Neuronal stem cell (in vitro differentiated cells): ENCODE data around the gene USP12.

Source experiments
- DNase-seq: peaks from one replicate; pipeline ENCODE4 v3.0.0-alpha.2; 2013; ENCODE audit warnings: low spot score
- H2AFZ ChIP-seq: one replicate; pipeline ENCODE4 v1.6.1; 2013; ENCODE audit warnings: mild to moderate bottlenecking, low read length, inconsistent platforms
- H2AK5ac ChIP-seq: 2 replicates; pipeline ENCODE4 v1.6.1; 2013; ENCODE audit warnings: low read depth, mild to moderate bottlenecking, inconsistent platforms, low read length, moderate library complexity, mixed read lengths
- H2BK120ac ChIP-seq: 2 replicates; pipeline ENCODE4 v1.6.1; 2013; ENCODE audit warnings: low read depth, mild to moderate bottlenecking, inconsistent platforms, low read length, moderate library complexity, mixed read lengths
- H2BK12ac ChIP-seq: one replicate; pipeline ENCODE4 v1.6.1; 2013; ENCODE audit warnings: low read length, inconsistent platforms
- H2BK15ac ChIP-seq: 2 replicates; pipeline ENCODE4 v1.6.1; 2013; ENCODE audit warnings: mild to moderate bottlenecking, low read length, inconsistent platforms, mixed read lengths
- H2BK5ac ChIP-seq: one replicate; pipeline ENCODE4 v1.6.1; 2013; ENCODE audit warnings: inconsistent platforms, mild to moderate bottlenecking, low read length, moderate library complexity
- H3K14ac ChIP-seq: one replicate; pipeline ENCODE4 v1.6.1; 2013; ENCODE audit warnings: low read length, inconsistent platforms
- H3K18ac ChIP-seq: 2 replicates; pipeline ENCODE4 v1.6.1; 2013; ENCODE audit warnings: low read length, inconsistent platforms
- H3K23ac ChIP-seq: 2 replicates; pipeline ENCODE4 v1.6.1; 2013; ENCODE audit warnings: low read depth, mild to moderate bottlenecking, mixed read lengths, low read length, inconsistent platforms; ENCODE audit not compliant: poor library complexity
- H3K27ac ChIP-seq: replicated peaks from 3 replicates; pipeline ENCODE4 v1.5.1; 2013; ENCODE audit warnings: low read length, inconsistent platforms
- H3K27me3 ChIP-seq, 3 experiments: 2 replicates each; pipeline ENCODE4 v1.6.1; 2013; ENCODE audit warnings: low read length in 3 of 3, mild to moderate bottlenecking in 2 of 3, inconsistent platforms in 1 of 3, low read depth in 1 of 3, mixed read lengths in 1 of 3, moderate library complexity in 1 of 3; ENCODE audit not compliant: control insufficient read depth in 3 of 3, insufficient read depth in 3 of 3
- H3K36me3 ChIP-seq, 2 donors: replicated peaks in 1 of 2; 2 replicates each; pipeline ENCODE4 v1.6.1; 2013; ENCODE audit warnings: low read length in 2 of 2; ENCODE audit not compliant: control insufficient read depth in 2 of 2, insufficient read depth in 2 of 2
- H3K4ac ChIP-seq: 2 replicates; pipeline ENCODE4 v1.6.1; 2013; ENCODE audit warnings: inconsistent platforms, mild to moderate bottlenecking, low read length, moderate library complexity
- H3K4me1 ChIP-seq, 2 donors: 1 replicate in 1 of 2; 2 replicates in 1 of 2; pipeline ENCODE4 v1.6.1; 2013; ENCODE audit warnings: low read length in 2 of 2, low read depth in 1 of 2; ENCODE audit not compliant: control insufficient read depth in 2 of 2, insufficient read depth in 1 of 2
- H3K4me2 ChIP-seq: one replicate; pipeline ENCODE4 v1.6.1; 2013; ENCODE audit warnings: mild to moderate bottlenecking, low read length, inconsistent platforms; ENCODE audit not compliant: insufficient read depth, poor library complexity, severe bottlenecking
- H3K4me3 ChIP-seq, 2 donors: 2 replicates each; pipeline ENCODE4 v1.5.1; 2013; ENCODE audit warnings: low read length in 2 of 2, mild to moderate bottlenecking in 2 of 2, inconsistent platforms in 1 of 2, moderate library complexity in 1 of 2
- H3K79me1 ChIP-seq: one replicate; pipeline ENCODE4 v1.6.1; 2013; ENCODE audit warnings: low read depth, mild to moderate bottlenecking, inconsistent platforms, low read length, moderate library complexity
- H3K9ac ChIP-seq: one replicate; pipeline ENCODE4 v1.6.1; 2013; ENCODE audit warnings: mild to moderate bottlenecking, low read depth, low read length, inconsistent platforms; ENCODE audit not compliant: poor library complexity
- H3K9me3 ChIP-seq, 2 donors: replicated peaks in 1 of 2; 2 replicates each; pipeline versions ENCODE3 to v1.6.1; 2013; ENCODE audit warnings: low read length in 2 of 2, mild to moderate bottlenecking in 2 of 2, inconsistent platforms in 1 of 2, low read depth in 1 of 2, mixed read lengths in 1 of 2, moderate library complexity in 1 of 2; ENCODE audit not compliant: control insufficient read depth in 2 of 2, insufficient read depth in 1 of 2
- H4K8ac ChIP-seq: one replicate; pipeline ENCODE4 v1.6.1; 2013; ENCODE audit warnings: low read depth, mild to moderate bottlenecking, inconsistent platforms, low read length, moderate library complexity
- H4K91ac ChIP-seq: one replicate; pipeline ENCODE4 v1.6.1; 2013; ENCODE audit warnings: low read length, low read depth, mild to moderate bottlenecking, inconsistent platforms; ENCODE audit not compliant: poor library complexity
- WGBS, 2 donors: extraction: QIAGEN DNeasy Blood & Tissue Kit; methylation state at CpG; one replicate each; pipeline ENCODE4 v1.1.7; 2013; ENCODE audit warnings: missing lambda C conversion rate in 2 of 2, mixed read lengths in 1 of 2; ENCODE audit not compliant: insufficient read length in 2 of 2, insufficient replicate concordance in 1 of 2; ENCODE audit errors: extremely low coverage in 2 of 2; 5-methylcytosine and 5-hydroxymethylcytosine counted together

USP12 gene

GRCh38 chr13:27043013-27043412 lies 128.6 kb downstream of the USP12 start:
- Histone ChIP-seq H3K9me3 (no peaks in the 10 kb centered on the region), H3K4me3 (no peak overlapping the region), H3K4me2 (no peak overlapping the region), H2BK120ac (no peak overlapping the region), H3K27ac (no peak overlapping the region), H3K23ac (no peak overlapping the region), H3K4me1 (peaks cover 0 to 4% of the 10 kb centered on the region in 2 donors), H3K4ac (no peak overlapping the region), H4K8ac (no peak overlapping the region), H2BK5ac (no peak overlapping the region), H3K9ac (no peak overlapping the region), H3K36me3 (no peaks in the 10 kb centered on the region), H3K27me3 (no peaks in the 10 kb centered on the region), H3K14ac (no peak overlapping the region), H4K91ac (no peak overlapping the region), H3K79me1 (no peaks in the 10 kb centered on the region), H3K18ac (no peak overlapping the region), H2AFZ (peak overlapping the region; percentile 21), H2BK15ac (no peak overlapping the region), H2BK12ac (no peak overlapping the region), H2AK5ac (no peak overlapping the region)
- WGBS, 2 donors, result no CpG with 5 or more reads among the region's 6 CpGs
- DNase-seq, result no peak

DNA sequence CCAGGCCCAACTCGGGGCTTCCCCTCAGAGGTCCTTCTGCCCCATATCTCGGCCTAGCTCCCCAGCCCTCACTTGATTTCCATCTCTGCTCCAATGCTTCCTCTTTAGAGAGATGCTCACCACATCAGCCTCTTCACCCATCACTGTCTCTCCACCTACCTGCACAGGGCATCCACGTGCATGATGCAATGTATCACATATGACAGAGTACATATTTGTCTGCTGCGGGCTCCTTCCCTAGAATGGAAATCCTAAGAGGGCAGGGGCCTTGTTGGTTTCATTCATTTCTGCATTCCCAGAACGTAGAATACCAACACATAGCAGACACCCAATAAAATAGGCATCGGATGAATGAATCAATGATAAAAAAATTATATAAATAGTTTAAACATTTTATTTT lies 130.3 kb downstream of the USP12 start:
- Histone ChIP-seq H3K4me1 (peaks cover 0 to 8% of the 10 kb centered on the region in 2 donors), H3K18ac (no peak overlapping the region), H3K4ac (no peak overlapping the region), H2AK5ac (no peak overlapping the region), H3K4me3 (no peak overlapping the region), H2BK15ac (no peak overlapping the region), H4K8ac (no peak overlapping the region), H3K4me2 (no peak overlapping the region), H4K91ac (no peak overlapping the region), H3K36me3 (no peaks in the 10 kb centered on the region), H3K23ac (no peak overlapping the region), H3K14ac (no peak overlapping the region), H3K27me3 (no peaks in the 10 kb centered on the region), H2BK12ac (no peak overlapping the region), H3K9me3 (no peaks in the 10 kb centered on the region), H2BK120ac (no peak overlapping the region), H3K79me1 (no peaks in the 10 kb centered on the region), H2AFZ (no peak overlapping the region), H3K27ac (no peak overlapping the region), H3K9ac (no peak overlapping the region), H2BK5ac (no peak overlapping the region)
- no CpG with 5 or more reads among the region's 6 CpGs for WGBS, 2 donors
- no peak for DNase-seq

DNA sequence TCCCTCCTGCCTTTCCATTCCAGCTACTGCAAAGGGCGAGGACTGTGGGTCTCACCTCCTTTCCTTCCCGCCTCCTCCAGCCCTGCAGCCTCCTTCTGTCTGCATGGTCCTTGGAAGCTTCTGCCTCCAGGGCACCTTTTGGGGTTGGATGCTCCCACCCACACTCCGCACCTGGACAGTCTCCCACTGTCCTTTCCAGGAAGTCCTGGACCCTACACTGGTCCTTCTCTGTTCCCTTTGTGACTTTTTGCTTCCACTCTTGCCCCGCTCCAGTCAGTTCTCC lies 130.8 kb downstream of the USP12 start:
- no peaks in the 10 kb centered on the region for H3K79me1 ChIP-seq
- no peak overlapping the region for H3K9ac ChIP-seq
- no peak overlapping the region for H3K14ac ChIP-seq
- H3K23ac ChIP-seq, result no peak overlapping the region
- DNase-seq, result no peak
- peak overlapping the region; percentile 7 for H3K18ac ChIP-seq
- H2BK15ac ChIP-seq, result no peak overlapping the region
- H2BK120ac ChIP-seq, result no peak overlapping the region
- H3K4me2 ChIP-seq, result no peak overlapping the region
- H2BK5ac ChIP-seq, result no peak overlapping the region
- H3K4me3 ChIP-seq, result no peak overlapping the region
- no peak overlapping the region for H2AK5ac ChIP-seq
- no peak overlapping the region for H2AFZ ChIP-seq
- no peak overlapping the region for H3K27ac ChIP-seq
- no peak overlapping the region for H3K4ac ChIP-seq
- no peak overlapping the region for H4K91ac ChIP-seq
- H2BK12ac ChIP-seq, result no peak overlapping the region
- H4K8ac ChIP-seq, result no peak overlapping the region
- peaks cover 0 to 4% (median 0%) of the 10 kb centered on the region in 3 experiments for H3K27me3 ChIP-seq
- peaks cover 0 to 12% of the 10 kb centered on the region in 2 donors for H3K4me1 ChIP-seq
- H3K36me3 ChIP-seq, result no peaks in the 10 kb centered on the region
- WGBS, 2 donors, result no CpG with 5 or more reads among the region's 4 CpGs
- no peaks in the 10 kb centered on the region for H3K9me3 ChIP-seq

GRCh38 chr13:27039171-27039701 lies 132.4 kb downstream of the USP12 start:
- H4K91ac ChIP-seq, result no peak overlapping the region
- no peak overlapping the region for H2AK5ac ChIP-seq
- peaks cover 0 to 12% (median 0%) of the 10 kb centered on the region in 3 experiments for H3K27me3 ChIP-seq
- no CpG with 5 or more reads among the region's 9 CpGs for WGBS, 2 donors
- H2BK120ac ChIP-seq, result no peak overlapping the region
- H3K9ac ChIP-seq, result no peak overlapping the region
- H3K4me3 ChIP-seq, result no peak overlapping the region
- H2BK5ac ChIP-seq, result no peak overlapping the region
- no peaks in the 10 kb centered on the region for H3K9me3 ChIP-seq
- no peak overlapping the region for H2AFZ ChIP-seq
- no peak overlapping the region for H3K4me2 ChIP-seq
- no peak overlapping the region for H2BK12ac ChIP-seq
- H2BK15ac ChIP-seq, result no peak overlapping the region
- H3K4me1 ChIP-seq, result peaks cover 1 to 14% of the 10 kb centered on the region in 2 donors
- H3K23ac ChIP-seq, result no peak overlapping the region
- no peaks in the 10 kb centered on the region for H3K36me3 ChIP-seq
- H3K14ac ChIP-seq, result no peak overlapping the region
- no peaks in the 10 kb centered on the region for H3K79me1 ChIP-seq
- no peak overlapping the region for H3K27ac ChIP-seq
- no peak overlapping the region for H3K18ac ChIP-seq
- H3K4ac ChIP-seq, result no peak overlapping the region
- no peak overlapping the region for H4K8ac ChIP-seq
- DNase-seq, result no peak
